Stimulated activated CD8-positive, alpha-beta memory T cell treated with anti-CD3 and anti-CD28 coated beads, Interleukin-15, amount 100 ng/mL, for 48 hours (primary cell): ENCODE results near the gene USP34.
A peak's percentile ranks its signal among the peaks of the same experiment; 100 is the strongest.
"Not testable (repeated sequence)": the region's sequence is repeated elsewhere in the genome, so short reads cannot be mapped to it uniquely, and the experiment has no call there.

Experiments
- DNase-seq, 2 donors: peaks; one replicate each; pipeline ENCODE4 v3.0.0-alpha.2; 2020; ENCODE audit warnings: low read depth in 2 of 2

USP34 gene

GRCh38 chr2:61426267-61426897 is 44.5 kb downstream of the USP34 start:
- DNase-seq, result peak; percentile 44 to 46

DNA sequence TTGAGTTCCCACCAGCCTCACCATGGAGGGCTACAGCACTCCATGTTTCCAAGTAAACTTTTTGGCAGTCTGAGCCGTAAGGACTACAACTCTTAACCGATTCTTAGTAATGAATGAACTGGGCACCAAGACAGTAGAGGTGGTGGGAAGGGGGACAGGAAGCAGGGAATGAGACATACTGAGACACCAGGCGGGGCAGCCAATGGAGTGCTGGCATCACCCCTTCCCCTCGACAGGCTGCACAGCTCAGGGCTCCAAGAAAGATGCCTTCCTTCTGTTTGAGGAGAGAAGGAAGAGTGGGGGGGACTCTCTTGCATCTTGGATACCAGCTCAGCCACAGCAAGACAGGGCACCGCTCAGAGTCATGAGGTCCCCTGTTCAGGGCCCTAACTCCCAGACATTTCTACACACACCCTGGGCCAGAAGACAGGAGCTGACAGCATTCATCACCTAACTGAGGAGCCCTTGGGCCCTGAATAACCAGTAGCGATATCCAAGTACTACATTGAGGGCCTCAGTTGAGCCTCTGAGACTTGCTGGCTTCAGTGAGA is 45.2 kb downstream of the USP34 start:
- no peak for DNase-seq

DNA sequence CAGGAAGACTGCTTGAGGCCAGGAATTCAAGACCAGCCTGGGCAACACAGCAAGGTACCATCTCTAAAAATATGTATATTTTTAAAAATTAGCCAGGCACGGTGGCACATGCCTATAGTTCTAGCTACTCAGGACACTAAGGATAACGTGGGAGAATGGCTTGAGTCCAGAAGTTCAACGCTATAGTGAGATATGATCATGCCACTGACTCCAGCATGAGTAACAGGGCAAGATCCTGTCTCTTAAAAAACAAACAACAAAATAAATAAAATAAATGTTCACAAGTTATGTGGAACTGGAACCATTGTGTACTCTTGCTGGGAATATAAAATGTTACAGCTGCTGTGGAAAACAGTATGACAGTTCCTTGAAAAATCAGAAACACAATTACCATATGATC is 47.2 kb downstream of the USP34 start:
- DNase-seq, result no peak

DNA sequence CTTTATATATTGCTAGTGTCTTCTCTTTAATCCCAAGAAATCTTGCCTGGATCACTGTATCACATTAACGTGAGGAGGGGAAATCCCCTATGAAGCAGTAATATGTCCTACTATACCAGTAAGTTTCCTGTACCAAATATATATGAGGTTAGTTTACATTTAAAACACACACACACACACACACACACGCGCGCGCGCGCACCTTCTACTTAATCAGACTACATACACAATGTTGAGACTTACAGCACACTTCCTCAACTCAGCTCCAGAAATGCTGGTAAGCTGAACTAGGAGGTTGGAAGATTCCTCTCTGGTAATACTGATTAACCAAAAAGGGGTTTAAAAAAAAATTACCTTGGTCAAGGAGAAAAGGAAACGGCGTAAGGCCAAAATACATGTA is 49.3 kb downstream of the USP34 start:
- DNase-seq, result no peak

GRCh38 chr2:61420991-61421544 is 49.8 kb downstream of the USP34 start:
- no peak for DNase-seq

DNA sequence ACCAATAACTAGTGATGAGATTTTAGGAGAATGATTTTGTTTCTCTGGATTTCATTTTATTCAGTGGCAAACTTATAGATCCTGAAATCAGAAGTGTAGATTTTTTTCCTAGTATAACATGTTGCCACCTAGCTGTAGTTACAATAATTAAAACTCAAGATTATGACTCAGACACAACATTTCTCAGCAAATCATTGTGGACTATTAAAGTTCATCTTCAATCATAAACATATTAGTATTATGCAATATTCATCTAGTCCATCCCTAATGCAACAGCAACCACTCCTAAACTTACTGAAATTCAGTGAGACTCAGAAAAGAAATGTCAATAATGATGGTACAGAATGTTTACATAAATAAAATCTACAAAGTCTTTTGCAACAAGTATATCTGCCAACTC is 51.3 kb downstream of the USP34 start:
- DNase-seq, result no peak

- peak in 1 of 2 donors; percentile 10 for DNase-seq
Observed at GRCh38 chr2:61419129-61419528, 51.8 kb downstream of the USP34 start.

GRCh38 chr2:61416871-61417645 is 53.8 kb downstream of the USP34 start:
- no peak for DNase-seq

GRCh38 chr2:61415265-61415664 is 55.6 kb downstream of the USP34 start:
- no peak for DNase-seq

DNA sequence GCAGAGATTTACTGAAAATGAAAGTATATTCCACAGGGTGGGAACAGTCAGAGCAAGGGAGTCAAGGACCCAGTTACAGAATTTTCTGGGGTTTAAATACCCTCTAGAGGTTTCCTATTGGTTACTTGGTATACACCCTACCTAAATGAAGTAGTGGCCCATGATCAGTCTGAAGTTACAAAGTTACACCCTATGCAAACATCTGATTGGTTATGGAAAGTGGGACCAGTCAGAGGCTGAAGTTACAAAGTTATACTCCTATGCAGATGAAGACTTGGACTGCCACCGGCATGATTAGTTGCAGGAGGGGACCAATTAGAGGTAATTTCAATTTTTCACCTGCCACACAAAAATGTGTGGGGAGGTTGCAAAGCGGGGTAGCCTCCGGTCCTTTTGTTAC is 56.2 kb downstream of the USP34 start:
- DNase-seq, result no peak

- DNase-seq, result no peak
Observed at GRCh38 chr2:61411109-61411508, 59.8 kb downstream of the USP34 start.

GRCh38 chr2:61410185-61410584 is 60.7 kb downstream of the USP34 start:
- DNase-seq, result no peak

DNA sequence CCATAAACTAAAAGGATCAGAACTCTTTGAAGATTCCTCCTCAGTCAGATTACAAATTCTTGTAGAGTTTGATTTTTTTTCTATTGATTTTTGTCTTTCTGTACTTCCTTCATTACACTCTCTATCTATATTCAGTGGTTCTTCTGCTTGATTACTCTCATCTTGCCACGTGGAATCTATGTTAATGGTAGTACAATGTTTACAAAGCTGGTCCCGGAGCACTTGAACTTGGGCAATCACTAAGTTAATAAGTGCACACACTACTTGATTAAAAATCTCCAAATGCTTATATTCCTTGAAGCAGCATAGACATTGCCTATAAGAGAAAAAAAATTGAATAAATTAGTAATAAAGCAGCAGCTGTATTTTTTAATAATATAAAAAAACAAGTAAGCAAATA is 65.1 kb downstream of the USP34 start:
- no peak for DNase-seq

GRCh38 chr2:61404438-61404837 is 66.4 kb downstream of the USP34 start:
- no peak for DNase-seq

DNA sequence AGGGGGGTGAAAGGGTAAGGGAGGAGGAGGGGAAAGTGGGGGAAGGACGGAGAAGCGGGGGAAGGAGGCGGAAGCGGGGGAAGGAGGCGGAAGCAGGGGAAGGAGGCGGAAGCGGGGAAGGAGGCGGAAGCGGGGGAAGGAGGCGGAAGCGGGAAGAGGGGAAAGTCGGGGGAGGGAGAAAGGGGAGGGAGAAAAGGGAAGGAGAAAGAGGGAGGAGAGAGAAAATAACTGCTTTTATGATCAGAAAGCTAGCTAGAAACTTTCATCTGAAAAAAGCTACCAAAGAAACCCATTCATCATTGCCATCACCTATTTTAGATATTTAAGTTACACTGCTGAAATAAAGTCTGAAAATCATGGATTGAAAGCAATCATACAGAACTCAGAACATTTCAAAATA is 72.5 kb downstream of the USP34 start:
- no peak for DNase-seq

DNA sequence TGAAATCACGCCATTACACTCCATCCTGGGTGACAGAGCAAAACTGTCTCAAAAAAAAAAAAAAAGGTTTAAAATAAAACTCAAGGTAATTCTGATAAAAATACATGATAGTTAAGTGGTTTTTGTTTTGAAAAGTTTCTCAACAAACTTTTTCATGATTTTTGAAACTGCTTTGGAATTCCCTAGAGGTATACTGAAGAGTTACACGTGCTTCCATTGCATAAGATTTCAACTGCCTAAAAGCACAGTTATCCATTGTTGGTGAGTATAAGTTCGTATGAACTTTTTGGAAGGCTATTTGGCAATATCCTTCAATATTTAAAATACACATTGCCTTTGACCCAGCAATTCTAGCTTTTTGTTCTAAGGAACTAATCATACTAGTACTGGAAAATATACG is 74.9 kb downstream of the USP34 start:
- DNase-seq, result no peak

- DNase-seq, result not testable (repeated sequence)
Observed at GRCh38 chr2:61387588-61387987, 83.3 kb downstream of the USP34 start.

DNA sequence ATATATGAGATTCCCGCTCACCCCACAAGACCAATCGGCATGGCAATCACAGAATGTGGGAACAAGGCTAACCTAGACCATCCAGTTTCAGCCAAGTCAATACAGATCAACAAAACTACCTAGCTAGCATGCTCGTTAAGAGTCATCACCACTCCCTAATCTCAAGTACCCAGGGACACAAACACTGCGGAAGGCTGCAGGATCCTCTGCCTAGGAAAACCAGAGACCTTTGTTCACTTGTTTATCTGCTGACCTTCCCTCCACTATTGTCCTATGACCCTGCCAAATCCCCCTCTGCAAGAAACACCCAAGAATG is 90.0 kb downstream of the USP34 start:
- DNase-seq, result not testable (repeated sequence)

DNA sequence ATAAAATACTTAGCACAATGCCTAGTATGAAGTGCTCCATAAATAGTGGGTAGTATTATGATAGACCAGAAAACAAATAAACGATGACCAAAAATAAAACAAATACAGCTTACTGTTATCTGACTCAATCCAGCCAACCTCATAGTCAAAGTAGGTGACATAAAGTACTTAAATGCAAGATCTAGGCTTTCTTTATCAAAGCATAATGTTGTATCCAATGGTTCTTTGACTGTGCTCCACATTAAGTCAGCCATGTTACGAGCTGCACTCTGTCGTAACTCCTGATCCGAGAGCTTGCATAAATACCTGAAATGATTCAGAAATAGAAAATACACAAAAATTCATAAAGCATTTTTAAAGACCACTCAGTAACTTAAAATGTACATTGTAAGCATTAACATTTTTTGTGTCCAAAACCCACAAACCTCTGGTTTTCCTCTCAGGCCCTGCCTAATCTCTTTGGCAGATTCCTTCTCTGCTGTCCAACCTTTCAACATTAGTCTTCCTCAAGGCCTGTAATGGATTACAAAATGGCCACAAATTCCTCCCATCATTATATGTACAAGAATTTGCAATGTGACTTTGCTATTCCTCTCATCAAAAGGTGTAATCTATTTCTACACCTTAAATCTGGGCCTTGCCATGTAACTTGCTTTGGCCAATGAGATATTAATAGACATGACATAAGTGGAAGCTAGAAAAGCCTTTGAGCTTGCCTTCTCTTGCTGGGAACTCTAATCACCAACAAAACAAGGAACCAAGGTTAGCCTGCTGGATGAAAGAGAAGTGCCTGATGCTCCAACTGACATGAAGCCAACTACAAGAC is 90.6 kb downstream of the USP34 start:
- no peak for DNase-seq

- DNase-seq, result no peak
Observed at GRCh38 chr2:61379521-61379920, 91.4 kb downstream of the USP34 start.

GRCh38 chr2:61378281-61378680 is 92.6 kb downstream of the USP34 start:
- no peak for DNase-seq

DNA sequence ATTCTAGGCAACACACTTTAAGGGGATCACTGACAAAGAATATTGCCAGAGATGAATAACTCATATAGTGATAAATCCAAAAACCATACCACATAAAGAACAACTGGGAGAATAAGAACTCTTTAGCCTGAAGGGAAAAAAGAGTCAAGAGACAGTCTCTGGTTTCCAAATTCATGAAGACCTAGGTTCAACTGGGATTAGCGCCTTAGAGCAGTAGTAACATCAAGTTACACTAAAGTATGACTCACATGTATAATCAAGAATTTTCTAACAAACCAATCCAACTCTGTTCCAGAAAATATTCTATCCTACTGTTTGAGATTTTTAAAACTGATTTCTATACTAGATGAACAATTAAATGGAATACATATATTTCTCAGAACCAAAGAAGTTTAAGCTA is 93.8 kb downstream of the USP34 start:
- no peak for DNase-seq
